Measurements from ENCODE around the gene SRBD1. TPM values are rescaled to one million over a fixed set of nuclear protein-coding genes. Genes with fewer than 3 reads are reported as not detected.

The SRBD1 gene
- polyA plus RNA-seq, 3 donors: 5.8 to 9.2 (median 7.0) TPM

DNA sequence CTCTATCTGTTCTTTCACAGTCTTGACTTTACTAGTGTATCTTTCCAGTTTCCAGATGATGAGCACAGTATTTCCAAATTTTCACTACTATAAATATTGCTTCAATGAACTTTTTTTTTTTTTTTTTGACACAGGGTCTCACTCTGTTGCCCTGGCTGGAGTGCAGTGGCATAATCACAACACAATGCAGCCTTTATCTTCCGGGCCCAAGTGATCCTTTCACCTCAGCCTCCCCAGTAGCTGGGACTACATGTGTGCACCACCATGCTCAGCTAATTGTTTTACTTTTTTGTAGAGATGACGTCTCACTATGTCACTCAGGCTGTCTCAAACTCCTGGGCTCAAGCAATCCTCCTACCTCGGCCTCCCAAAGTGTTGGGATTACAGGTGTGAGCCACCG lies 142.8 kb downstream of the SRBD1 start:
- Histone ChIP-seq H3K27ac (ENCODE audit: low read depth in 1 of 2, low read length in 2 of 2) (no peak overlapping the region), H3K9me3 (replicated peaks in 1 of 2; ENCODE audit: control insufficient read depth in 1 of 2, insufficient read depth in 1 of 2, low read length in 2 of 2) (no peaks in the 10 kb centered on the region), H2AFZ (ENCODE audit: insufficient read depth, low read depth, low read length, poor library complexity, severe bottlenecking) (no peak overlapping the region), H3K4me3 (replicated peaks in 1 of 3; ENCODE audit: low read depth in 2 of 3, low read length in 3 of 3) (no peak overlapping the region), H4K20me1 (ENCODE audit: insufficient read depth, low read length) (no peaks in the 10 kb centered on the region), H3K27me3 (ENCODE audit: control insufficient read depth in 2 of 2, insufficient read depth in 2 of 2, low read length in 2 of 2) (no peaks in the 10 kb centered on the region), H3K79me2 (ENCODE audit: insufficient read depth, low read length) (no peaks in the 10 kb centered on the region), H3K4me2 (replicated peaks; ENCODE audit: extremely low read depth, low read length, poor library complexity, severe bottlenecking) (no peak overlapping the region), H3K4me1 (ENCODE audit: control insufficient read depth in 1 of 2, insufficient read depth in 2 of 2, low read length in 2 of 2) (peaks cover 0 to 9% of the 10 kb centered on the region in 2 donors), H3K9ac (ENCODE audit: insufficient read depth, low read length, poor library complexity, severe bottlenecking) (no peak overlapping the region), H3K36me3 (replicated peaks in 1 of 2; ENCODE audit: control insufficient read depth in 1 of 2, insufficient read depth in 2 of 2, low read length in 2 of 2) (no peaks in the 10 kb centered on the region)
- no peak for DNase-seq
- no peaks in the 10 kb centered on the region for H3K9me3 Mint-ChIP-seq
- TF ChIP-seq, protein P1, sequence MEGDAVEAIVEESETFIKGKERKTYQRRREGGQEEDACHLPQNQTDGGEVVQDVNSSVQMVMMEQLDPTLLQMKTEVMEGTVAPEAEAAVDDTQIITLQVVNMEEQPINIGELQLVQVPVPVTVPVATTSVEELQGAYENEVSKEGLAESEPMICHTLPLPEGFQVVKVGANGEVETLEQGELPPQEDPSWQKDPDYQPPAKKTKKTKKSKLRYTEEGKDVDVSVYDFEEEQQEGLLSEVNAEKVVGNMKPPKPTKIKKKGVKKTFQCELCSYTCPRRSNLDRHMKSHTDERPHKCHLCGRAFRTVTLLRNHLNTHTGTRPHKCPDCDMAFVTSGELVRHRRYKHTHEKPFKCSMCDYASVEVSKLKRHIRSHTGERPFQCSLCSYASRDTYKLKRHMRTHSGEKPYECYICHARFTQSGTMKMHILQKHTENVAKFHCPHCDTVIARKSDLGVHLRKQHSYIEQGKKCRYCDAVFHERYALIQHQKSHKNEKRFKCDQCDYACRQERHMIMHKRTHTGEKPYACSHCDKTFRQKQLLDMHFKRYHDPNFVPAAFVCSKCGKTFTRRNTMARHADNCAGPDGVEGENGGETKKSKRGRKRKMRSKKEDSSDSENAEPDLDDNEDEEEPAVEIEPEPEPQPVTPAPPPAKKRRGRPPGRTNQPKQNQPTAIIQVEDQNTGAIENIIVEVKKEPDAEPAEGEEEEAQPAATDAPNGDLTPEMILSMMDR (IDR thresholded peaks at IDR 0.05): no peak
- H3K27me3 Mint-ChIP-seq (ENCODE audit: low read depth in 3 of 3): no peaks in the 10 kb centered on the region
- intact Hi-C loops (cut with micrococcal nuclease): no loop called here
- no peak overlapping the region for H3K4me3 Mint-ChIP-seq
- peak overlapping the region in 1 of 7 donors; percentile 35 for H3K27ac Mint-ChIP-seq
- H3K4me1 Mint-ChIP-seq: peaks cover 18% of the 10 kb centered on the region
- H3K36me3 Mint-ChIP-seq: peaks cover 6 to 11% of the 10 kb centered on the region in 2 donors
- 93% methylated on average over 2 of the region's 4 CpGs for WGBS (ENCODE audit: insufficient coverage)

DNA sequence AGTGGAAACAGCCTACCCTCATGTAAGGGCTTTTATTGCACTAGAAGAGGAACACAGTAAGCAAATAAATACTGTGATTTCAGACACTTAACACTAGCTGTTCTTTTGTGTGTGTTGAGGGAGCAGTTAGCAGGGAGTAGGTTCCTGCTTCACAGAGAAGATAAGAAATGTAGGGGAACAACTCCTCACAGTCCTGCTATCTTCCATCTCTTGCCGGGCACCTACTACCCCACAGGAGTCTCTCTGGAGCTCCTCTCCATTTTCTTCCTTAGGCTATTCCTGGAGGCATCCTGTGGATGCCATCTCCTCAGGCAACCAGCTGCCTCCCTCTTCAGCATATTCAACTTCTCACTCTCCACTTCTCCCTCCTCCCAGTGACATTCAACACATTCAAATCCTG lies 145.0 kb downstream of the SRBD1 start:
- intact Hi-C loops (cut with micrococcal nuclease): no loop called here
- no peak overlapping the region for H3K4me2 ChIP-seq (replicated peaks; ENCODE audit: extremely low read depth, low read length, poor library complexity, severe bottlenecking)
- no peaks in the 10 kb centered on the region for H3K9me3 ChIP-seq (replicated peaks in 1 of 2; ENCODE audit: control insufficient read depth in 1 of 2, insufficient read depth in 1 of 2, low read length in 2 of 2)
- Mint-ChIP-seq H3K27me3 (ENCODE audit: low read depth in 3 of 3) (no peaks in the 10 kb centered on the region), H3K9me3 (no peaks in the 10 kb centered on the region), H3K27ac (peak overlapping the region in 5 of 7 donors; percentile 3 to 76 (median 51)), H3K4me3 (no peak overlapping the region), H3K36me3 (peaks cover 6 to 12% of the 10 kb centered on the region in 2 donors), H3K4me1 (peaks cover 18% of the 10 kb centered on the region)
- no peak overlapping the region for H3K27ac ChIP-seq (ENCODE audit: low read depth in 1 of 2, low read length in 2 of 2)
- peaks cover 0 to 5% of the 10 kb centered on the region in 2 donors for H3K36me3 ChIP-seq (replicated peaks in 1 of 2; ENCODE audit: control insufficient read depth in 1 of 2, insufficient read depth in 2 of 2, low read length in 2 of 2)
- no peak overlapping the region for H2AFZ ChIP-seq (ENCODE audit: insufficient read depth, low read depth, low read length, poor library complexity, severe bottlenecking)
- WGBS (ENCODE audit: insufficient coverage): 100% methylated on average over 1 of the region's 1 CpG
- no peak overlapping the region for H3K9ac ChIP-seq (ENCODE audit: insufficient read depth, low read length, poor library complexity, severe bottlenecking)
- no peaks in the 10 kb centered on the region for H3K27me3 ChIP-seq (ENCODE audit: control insufficient read depth in 2 of 2, insufficient read depth in 2 of 2, low read length in 2 of 2)
- peaks cover 0 to 9% of the 10 kb centered on the region in 2 donors for H3K4me1 ChIP-seq (ENCODE audit: control insufficient read depth in 1 of 2, insufficient read depth in 2 of 2, low read length in 2 of 2)
- TF ChIP-seq, protein P1 (IDR thresholded peaks at IDR 0.05): no peak
- H3K4me3 ChIP-seq (replicated peaks in 1 of 3; ENCODE audit: low read depth in 2 of 3, low read length in 3 of 3): no peak overlapping the region
- H4K20me1 ChIP-seq (ENCODE audit: insufficient read depth, low read length): no peaks in the 10 kb centered on the region
- H3K79me2 ChIP-seq (ENCODE audit: insufficient read depth, low read length): no peaks in the 10 kb centered on the region
- DNase-seq: no peak
